Measurements from ENCODE around the gene ACBD4. TPM values are rescaled to one million over a fixed set of nuclear protein-coding genes. Genes with fewer than 3 reads are reported as not detected.
A peak's percentile ranks its signal among the peaks of the same experiment; 100 is the strongest.

The ACBD4 gene
- total RNA-seq, 2 experiments from 2014 or later, result 24.8 to 26.3 TPM

DNA sequence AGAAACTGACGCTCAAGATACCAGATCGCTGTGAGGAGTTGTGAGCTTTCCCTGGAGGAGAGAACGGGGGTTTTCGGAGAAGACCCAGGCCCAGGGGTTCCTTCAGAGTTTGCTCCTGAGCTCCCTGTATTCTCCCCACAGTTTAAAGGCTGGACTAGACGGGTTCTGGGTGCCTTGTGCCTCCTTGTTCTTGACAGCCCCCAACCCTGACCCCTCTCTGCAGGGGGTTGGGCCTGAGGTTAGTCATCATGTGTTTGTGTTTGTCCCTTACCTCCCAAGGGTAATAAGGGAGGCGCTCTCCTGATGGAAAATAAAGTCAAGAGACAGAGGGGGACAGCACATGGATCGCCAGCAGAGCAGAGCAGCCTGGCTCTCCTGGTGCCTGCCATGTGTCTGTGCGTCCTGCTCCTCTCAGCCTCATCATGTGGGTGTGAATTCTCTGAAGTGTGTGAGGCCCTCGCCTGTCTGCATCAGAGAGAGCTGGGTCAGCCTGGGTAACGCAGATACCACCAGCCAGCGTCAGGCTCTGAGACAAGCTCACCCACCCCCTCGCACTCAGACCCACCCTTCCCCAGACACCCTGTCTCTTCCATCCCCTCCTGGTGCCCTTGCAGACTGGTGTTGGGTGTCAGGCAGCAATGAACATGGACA, 34.9 kb downstream of the ACBD4 start:
- Mint-ChIP-seq H3K4me1 (ENCODE audit: low read depth) (peaks cover 26% of the 10 kb centered on the region), H3K4me3 (no peak overlapping the region), H3K27me3 (no peaks in the 10 kb centered on the region), H3K36me3 (ENCODE audit: low read depth) (no peaks in the 10 kb centered on the region), H3K27ac (peak overlapping the region; percentile 17), H3K9me3 (no peaks in the 10 kb centered on the region)
- Histone ChIP-seq H3K27me3 (ENCODE audit: control insufficient read depth in 1 of 2, insufficient read depth in 2 of 2, low read length in 2 of 2) (no peaks in the 10 kb centered on the region), H3K27ac (ENCODE audit: low read depth in 1 of 2, low read length in 2 of 2) (no peak overlapping the region), H3K36me3 (ENCODE audit: insufficient read depth, low read length) (no peaks in the 10 kb centered on the region), H3K4me3 (ENCODE audit: low read length) (no peak overlapping the region), H3K9me3 (ENCODE audit: control insufficient read depth in 1 of 2, insufficient read depth in 1 of 2, low read length in 2 of 2) (no peaks in the 10 kb centered on the region), H3K4me1 (ENCODE audit: insufficient read depth, low read length) (peaks cover 23% of the 10 kb centered on the region)
- ATAC-seq (ENCODE audit: poor library complexity), result no peak
- peak in 1 of 14 experiments; percentile 20 for DNase-seq
- intact Hi-C loops (cut with DNase I, micrococcal nuclease), result no loop called here
- CTCF ChIA-PET, result no interaction called here
- TF ChIP-seq, protein P1, sequence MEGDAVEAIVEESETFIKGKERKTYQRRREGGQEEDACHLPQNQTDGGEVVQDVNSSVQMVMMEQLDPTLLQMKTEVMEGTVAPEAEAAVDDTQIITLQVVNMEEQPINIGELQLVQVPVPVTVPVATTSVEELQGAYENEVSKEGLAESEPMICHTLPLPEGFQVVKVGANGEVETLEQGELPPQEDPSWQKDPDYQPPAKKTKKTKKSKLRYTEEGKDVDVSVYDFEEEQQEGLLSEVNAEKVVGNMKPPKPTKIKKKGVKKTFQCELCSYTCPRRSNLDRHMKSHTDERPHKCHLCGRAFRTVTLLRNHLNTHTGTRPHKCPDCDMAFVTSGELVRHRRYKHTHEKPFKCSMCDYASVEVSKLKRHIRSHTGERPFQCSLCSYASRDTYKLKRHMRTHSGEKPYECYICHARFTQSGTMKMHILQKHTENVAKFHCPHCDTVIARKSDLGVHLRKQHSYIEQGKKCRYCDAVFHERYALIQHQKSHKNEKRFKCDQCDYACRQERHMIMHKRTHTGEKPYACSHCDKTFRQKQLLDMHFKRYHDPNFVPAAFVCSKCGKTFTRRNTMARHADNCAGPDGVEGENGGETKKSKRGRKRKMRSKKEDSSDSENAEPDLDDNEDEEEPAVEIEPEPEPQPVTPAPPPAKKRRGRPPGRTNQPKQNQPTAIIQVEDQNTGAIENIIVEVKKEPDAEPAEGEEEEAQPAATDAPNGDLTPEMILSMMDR (IDR thresholded peaks at IDR 0.05), result no peak
- POLR2A ChIA-PET, result interaction anchor here (4.7 to 5.9 kb wide), 2 partner anchors 8 to 21 kb away, joined by 87 to 122 read pairs; partner anchors contain the start of genes HEXIM1 and HEXIM2

DNA sequence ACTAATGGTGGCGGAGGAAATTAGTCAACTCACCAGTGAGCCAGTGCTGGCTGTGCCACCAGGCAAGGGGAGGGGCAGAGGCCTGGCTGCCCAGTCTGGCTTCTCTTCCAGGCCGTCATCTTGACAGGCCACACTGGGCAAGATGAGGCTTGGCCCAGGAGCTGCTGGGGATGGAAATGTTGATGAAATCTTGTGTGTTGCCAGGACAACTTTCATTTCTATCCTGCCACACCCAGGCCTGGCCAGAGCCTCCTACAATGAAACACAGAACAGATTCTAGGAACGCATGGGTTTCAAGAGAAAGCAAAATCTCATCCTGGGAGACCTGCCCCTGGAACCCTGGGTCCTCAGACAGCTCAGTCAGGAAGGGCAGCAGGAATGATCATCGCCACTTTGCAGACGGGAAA, 35.4 kb downstream of the ACBD4 start:
- Histone ChIP-seq H3K36me3 (ENCODE audit: insufficient read depth, low read length) (no peaks in the 10 kb centered on the region), H3K4me1 (ENCODE audit: insufficient read depth, low read length) (peaks cover 23% of the 10 kb centered on the region), H3K27ac (ENCODE audit: low read depth in 1 of 2, low read length in 2 of 2) (no peak overlapping the region), H3K4me3 (ENCODE audit: low read length) (no peak overlapping the region), H3K27me3 (ENCODE audit: control insufficient read depth in 1 of 2, insufficient read depth in 2 of 2, low read length in 2 of 2) (no peaks in the 10 kb centered on the region), H3K9me3 (ENCODE audit: control insufficient read depth in 1 of 2, insufficient read depth in 1 of 2, low read length in 2 of 2) (no peaks in the 10 kb centered on the region)
- TF ChIP-seq, protein P1 (IDR thresholded peaks at IDR 0.05), result no peak
- DNase-seq, result peak in 1 of 14 experiments; percentile 45
- ATAC-seq (ENCODE audit: poor library complexity), result no peak
- Mint-ChIP-seq H3K27ac (peak overlapping the region; percentile 17), H3K9me3 (no peaks in the 10 kb centered on the region), H3K36me3 (ENCODE audit: low read depth) (no peaks in the 10 kb centered on the region), H3K4me1 (ENCODE audit: low read depth) (peaks cover 26% of the 10 kb centered on the region), H3K4me3 (no peak overlapping the region), H3K27me3 (no peaks in the 10 kb centered on the region)
- ChIA-PET CTCF (interaction anchor here (1.3 kb wide), 1 partner anchor 27 kb away, joined by 4 read pairs; no protein-coding TSS in a partner anchor), POLR2A (interaction anchor here (4.7 to 5.9 kb wide), 2 partner anchors 8 to 22 kb away, joined by 87 to 122 read pairs; partner anchors contain the start of genes HEXIM1 and HEXIM2)
- intact Hi-C loops (cut with DNase I, micrococcal nuclease), result no loop called here

DNA sequence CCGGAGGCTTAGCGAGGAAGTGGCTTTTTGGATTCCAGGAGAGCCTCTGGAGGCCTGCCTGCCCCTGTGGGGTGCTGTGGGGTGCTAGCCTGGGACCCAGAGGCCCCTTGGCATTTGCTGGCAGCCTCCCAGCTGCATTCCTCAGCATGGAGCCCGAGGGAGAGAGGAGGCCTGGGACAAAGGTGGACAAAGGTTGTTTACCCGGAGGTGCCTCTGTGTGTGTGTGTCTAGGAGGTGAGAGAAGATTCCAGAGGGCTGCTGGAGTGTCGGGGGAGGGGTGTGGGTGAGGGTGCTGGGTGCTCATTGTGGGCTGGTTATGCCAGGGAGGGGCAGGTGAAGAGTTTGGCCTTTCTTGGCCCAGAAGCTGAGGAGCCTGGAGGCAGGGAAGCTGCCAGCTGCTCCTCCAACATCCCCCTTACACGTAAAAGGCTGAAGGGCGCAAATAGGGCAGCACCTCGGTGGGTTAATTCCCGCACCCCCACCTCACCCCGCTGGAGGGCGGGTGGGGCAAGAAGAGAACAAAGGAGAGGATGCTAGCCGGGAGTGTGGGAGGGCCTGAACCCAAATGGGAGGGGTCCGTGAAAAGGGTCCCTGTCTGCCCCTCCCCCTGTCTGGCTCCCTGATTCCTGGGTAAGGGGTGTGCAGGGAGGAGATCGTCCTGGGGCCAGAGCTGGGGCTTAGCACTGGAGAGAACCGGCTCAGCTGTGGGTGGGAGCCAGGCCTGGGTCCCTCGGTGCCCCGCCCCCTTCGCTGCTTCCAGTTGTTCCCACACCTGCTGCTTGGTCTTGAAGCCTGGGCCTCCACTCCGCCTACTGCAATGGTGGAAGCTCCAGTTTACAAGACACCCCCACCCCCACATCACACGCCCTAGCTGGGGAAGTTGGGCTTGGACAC, 36.1 kb downstream of the ACBD4 start:
- ATAC-seq (ENCODE audit: poor library complexity) (no peak), DNase-seq (peak in 1 of 14 experiments; percentile 25)
- Mint-ChIP-seq H3K36me3 (ENCODE audit: low read depth) (no peaks in the 10 kb centered on the region), H3K4me1 (ENCODE audit: low read depth) (peaks cover 26% of the 10 kb centered on the region), H3K9me3 (no peaks in the 10 kb centered on the region), H3K27me3 (no peaks in the 10 kb centered on the region), H3K27ac (peak overlapping the region; percentile 76), H3K4me3 (peak overlapping the region; percentile 83)
- Histone ChIP-seq H3K27ac (ENCODE audit: low read depth in 1 of 2, low read length in 2 of 2) (no peak overlapping the region), H3K4me3 (ENCODE audit: low read length) (peak overlapping the region; percentile 45), H3K4me1 (ENCODE audit: insufficient read depth, low read length) (peaks cover 23% of the 10 kb centered on the region), H3K36me3 (ENCODE audit: insufficient read depth, low read length) (no peaks in the 10 kb centered on the region), H3K9me3 (ENCODE audit: control insufficient read depth in 1 of 2, insufficient read depth in 1 of 2, low read length in 2 of 2) (no peaks in the 10 kb centered on the region), H3K27me3 (ENCODE audit: control insufficient read depth in 1 of 2, insufficient read depth in 2 of 2, low read length in 2 of 2) (no peaks in the 10 kb centered on the region)
- TF ChIP-seq, protein P1 (IDR thresholded peaks at IDR 0.05), result no peak
- intact Hi-C loops (cut with DNase I, micrococcal nuclease), result loop anchor here in 1 of 2 experiments (2.0 kb wide), 1 partner anchor 19 kb away; no protein-coding TSS in a partner anchor
- CTCF ChIA-PET, result interaction anchor here (1.2 to 2.3 kb wide), 3 partner anchors 20 to 36 kb away, joined by 4 to 13 read pairs (median 5); partner anchors contain the start of gene ACBD4
- POLR2A ChIA-PET, result interaction anchor here (0.8 to 5.9 kb wide), 4 partner anchors 9 to 22 kb away, joined by 3 to 122 read pairs (median 50); partner anchors contain the start of genes HEXIM1 and HEXIM2

Data from CD4-positive, alpha-beta T cell (primary cell).